MM.1S (cell line): ENCODE results near the gene EXTL1.

Experiments used
- DNase-seq: peaks from one replicate; pipeline ENCODE4 v3.0.0-alpha.2; 2015
- H2AFZ ChIP-seq: fragments of 300-600 bp; sonication (generic); 2 replicates; pipeline ENCODE4 v1.6.0; 2016; ENCODE audit warnings: antibody characterized with exemption, low read length
- H3F3A ChIP-seq: fragments of 300-600 bp; sonication (generic); 2 replicates; pipeline ENCODE4 v1.6.1; 2016; ENCODE audit warnings: mild to moderate bottlenecking, antibody characterized with exemption, low read length, moderate library complexity, mixed read lengths; ENCODE audit not compliant: insufficient read depth
- H3K27ac ChIP-seq: fragments of 300-600 bp; sonication (generic); 2 replicates; pipeline ENCODE4 v1.5.1; 2016; ENCODE audit warnings: mild to moderate bottlenecking, low read length
- H3K27me3 ChIP-seq: fragments of 300-600 bp; sonication (generic); replicated peaks from 2 replicates; pipeline ENCODE4 v1.6.0; 2016; ENCODE audit warnings: low read length; ENCODE audit not compliant: insufficient read depth
- H3K36me3 ChIP-seq: fragments of 300-600 bp; sonication (generic); replicated peaks from 2 replicates; pipeline ENCODE4 v1.6.1; 2016; ENCODE audit warnings: mild to moderate bottlenecking, low read length, mixed read lengths; ENCODE audit not compliant: insufficient read depth
- H3K4me1 ChIP-seq: fragments of 300-600 bp; sonication (generic); 2 replicates; pipeline ENCODE4 v1.6.1; 2016; ENCODE audit warnings: low read length, mixed read lengths
- H3K4me2 ChIP-seq: fragments of 300-600 bp; sonication (generic); 2 replicates; pipeline ENCODE4 v1.6.0; 2016; ENCODE audit warnings: low read depth, low read length
- H3K4me3 ChIP-seq: fragments of 300-600 bp; sonication (generic); 2 replicates; pipeline ENCODE4 v1.5.1; 2016; ENCODE audit warnings: low read length, mixed read lengths
- H3K79me2 ChIP-seq: fragments of 300-600 bp; sonication (generic); 2 replicates; pipeline ENCODE4 v1.6.1; 2016; ENCODE audit warnings: mixed run types, low read length, mixed read lengths
- H3K9ac ChIP-seq: fragments of 300-600 bp; sonication (generic); 2 replicates; pipeline ENCODE4 v1.6.1; 2016; ENCODE audit warnings: low read length, mixed read lengths
- H3K9me2 ChIP-seq: fragments of 300-600 bp; sonication (generic); replicated peaks from 2 replicates; pipeline ENCODE4 v1.6.1; 2016; ENCODE audit warnings: mild to moderate bottlenecking, low read length, mixed read lengths; ENCODE audit not compliant: insufficient read depth
- H3K9me3 ChIP-seq: fragments of 300-600 bp; sonication (generic); replicated peaks from 2 replicates; pipeline ENCODE4 v1.6.1; 2016; ENCODE audit warnings: mild to moderate bottlenecking, low read length, mixed read lengths; ENCODE audit not compliant: insufficient read depth
- H4K20me1 ChIP-seq: fragments of 300-600 bp; sonication (generic); 2 replicates; pipeline ENCODE4 v1.6.1; 2016; ENCODE audit warnings: mild to moderate bottlenecking, low read length, moderate library complexity, mixed read lengths; ENCODE audit not compliant: insufficient read depth
- CTCF ChIP-seq: fragments of 300-600 bp; sonication (generic); IDR thresholded peaks from 2 replicates; pipeline ENCODE4 v1.5.1; 2016; ENCODE audit warnings: antibody characterized with exemption, low read length, mixed read lengths
- EZH2 ChIP-seq: fragments of 300-600 bp; sonication (generic); optimal IDR thresholded peaks from 2 replicates; pipeline ENCODE3; 2017; ENCODE audit warnings: low read depth, mild to moderate bottlenecking, antibody characterized with exemption, low read length, mixed read lengths
- EZH2phosphoT487 ChIP-seq: fragments of 300-600 bp; sonication (generic); IDR thresholded peaks from 2 replicates; pipeline ENCODE4 v1.6.1; 2018; ENCODE audit warnings: antibody characterized with exemption, low read length

The EXTL1 gene

GRCh38 chr1:26075421-26076144 is 54.0 kb downstream of the EXTL1 start:
- Histone ChIP-seq H4K20me1 (no peaks in the 10 kb centered on the region), H3K9ac (no peak overlapping the region), H3K79me2 (no peaks in the 10 kb centered on the region), H3K9me2 (no peaks in the 10 kb centered on the region), H3K4me3 (no peak overlapping the region), H3K36me3 (no peaks in the 10 kb centered on the region), H3K9me3 (no peaks in the 10 kb centered on the region), H3F3A (no peaks in the 10 kb centered on the region), H3K27ac (no peak overlapping the region), H3K4me2 (no peak overlapping the region), H3K27me3 (peaks cover 11% of the 10 kb centered on the region; the same call in 1 of the 2 replicates), H3K4me1 (no peaks in the 10 kb centered on the region), H2AFZ (no peak overlapping the region)
- DNase-seq: no peak
- no peak for TF ChIP-seq EZH2
- TF ChIP-seq CTCF: no peak
- TF ChIP-seq EZH2phosphoT487: no peak

- Histone ChIP-seq H3K27ac (no peak overlapping the region), H3K79me2 (no peaks in the 10 kb centered on the region), H3K36me3 (no peaks in the 10 kb centered on the region), H2AFZ (no peak overlapping the region), H3K4me2 (no peak overlapping the region), H4K20me1 (no peaks in the 10 kb centered on the region), H3K4me1 (no peaks in the 10 kb centered on the region), H3K9me3 (no peaks in the 10 kb centered on the region), H3F3A (no peaks in the 10 kb centered on the region), H3K27me3 (peaks cover 6% of the 10 kb centered on the region; the same call in 1 of the 2 replicates), H3K4me3 (no peak overlapping the region), H3K9me2 (no peaks in the 10 kb centered on the region), H3K9ac (no peak overlapping the region)
- TF ChIP-seq EZH2phosphoT487 (no peak), CTCF (no peak), EZH2 (no peak)
- no peak for DNase-seq
Measured at GRCh38 chr1:26077524-26077923, 55.9 kb downstream of the EXTL1 start.

DNA sequence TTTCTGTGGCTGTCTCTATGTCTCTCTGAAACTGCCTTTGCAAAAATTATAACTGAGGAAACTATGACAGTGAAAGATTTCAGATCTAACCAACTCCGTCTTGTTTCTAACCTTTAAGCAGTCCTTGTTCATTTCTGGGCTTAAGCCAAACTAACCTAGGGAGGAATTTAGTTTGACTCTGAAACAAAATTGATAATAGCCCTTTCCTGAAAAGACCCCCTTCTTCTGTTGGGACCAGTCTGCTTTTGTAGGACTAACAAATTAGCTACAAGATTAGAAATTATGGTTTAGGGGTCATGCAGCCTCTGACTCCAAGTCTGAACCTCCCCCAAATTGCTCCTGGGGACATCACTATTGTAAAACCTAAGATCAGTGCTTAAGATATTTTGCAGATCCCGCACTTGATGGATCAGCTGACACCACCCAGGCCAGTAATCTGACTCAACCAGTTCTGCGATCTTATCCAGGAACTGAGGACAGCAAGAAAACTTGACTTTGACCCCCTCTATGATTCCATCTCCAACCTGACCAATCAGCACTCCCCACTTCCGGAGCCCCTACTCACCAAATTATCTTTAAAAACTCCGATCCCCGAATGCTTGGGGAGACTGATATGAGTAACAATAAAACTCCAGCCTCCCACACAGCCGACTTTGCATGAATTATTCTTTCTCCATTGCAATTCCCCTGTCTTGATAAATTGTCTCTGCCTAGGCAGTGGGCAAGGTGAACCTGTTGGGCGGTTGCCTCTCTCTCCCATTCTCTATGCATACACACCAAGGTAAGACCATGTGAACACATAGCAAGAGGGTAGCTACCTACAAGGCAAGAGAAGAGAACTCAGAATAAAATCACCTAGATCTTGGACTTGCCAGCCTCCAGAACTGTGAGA is 57.0 kb downstream of the EXTL1 start:
- TF ChIP-seq EZH2 (no peak), EZH2phosphoT487 (no peak)
- H3K36me3 ChIP-seq: no peaks in the 10 kb centered on the region
- no peaks in the 10 kb centered on the region for H3F3A ChIP-seq
- H4K20me1 ChIP-seq: no peaks in the 10 kb centered on the region
- no peaks in the 10 kb centered on the region for H3K9me3 ChIP-seq
- H3K79me2 ChIP-seq: no peaks in the 10 kb centered on the region
- no peaks in the 10 kb centered on the region for H3K9me2 ChIP-seq
- no peaks in the 10 kb centered on the region for H3K27me3 ChIP-seq
- H2AFZ ChIP-seq: no peak overlapping the region
- H3K4me3 ChIP-seq: no peak overlapping the region
- no peak overlapping the region for H3K27ac ChIP-seq
- H3K9ac ChIP-seq: no peak overlapping the region
- H3K4me2 ChIP-seq: no peak overlapping the region
- no peak for DNase-seq
- no peaks in the 10 kb centered on the region for H3K4me1 ChIP-seq
